Keratinocyte (primary cell): ENCODE results near the gene DHH. TPM values are rescaled to one million over a fixed set of nuclear protein-coding genes. Genes with fewer than 3 reads are reported as not detected.

Source experiments
- DNase-seq: peaks from one replicate; pipeline ENCODE4 v3.0.0-alpha.2; 2011; ENCODE audit warnings: low read depth, missing footprints, low spot score
- FAIRE-seq: peaks from 2 replicates; lab custom pipeline; 2011; peaks lifted over from hg19 to GRCh38; lab: Jason Lieb, UNC
- H2AFZ ChIP-seq: 2 replicates; pipeline ENCODE4 v1.6.0; 2012; ENCODE audit warnings: low read length, control low read depth, inconsistent platforms; ENCODE audit not compliant: control insufficient read depth
- H3K27ac ChIP-seq: 2 replicates; pipeline ENCODE4 v1.5.1; 2011; ENCODE audit warnings: low read length; ENCODE audit not compliant: control insufficient read depth, insufficient read depth
- H3K27me3 ChIP-seq: 3 replicates; pipeline ENCODE4 v1.6.0; 2011; ENCODE audit warnings: low read length; ENCODE audit not compliant: control insufficient read depth, insufficient read depth; ENCODE audit errors: extremely low read depth
- H3K36me3 ChIP-seq, 2 experiments: 2 replicates in 1 of 2; 3 replicates in 1 of 2; pipeline ENCODE4 v1.5.1; 2011; ENCODE audit warnings: low read length in 2 of 2, mild to moderate bottlenecking in 1 of 2; ENCODE audit not compliant: control insufficient read depth in 2 of 2, insufficient read depth in 2 of 2; ENCODE audit errors: extremely low read depth in 1 of 2
- H3K4me1 ChIP-seq: 3 replicates; pipeline ENCODE4 v1.5.1; 2011; ENCODE audit warnings: low read length; ENCODE audit not compliant: control insufficient read depth, insufficient read depth; ENCODE audit errors: extremely low read depth
- H3K4me2 ChIP-seq: 3 replicates; pipeline ENCODE4 v1.6.0; 2011; ENCODE audit warnings: low read depth, low read length; ENCODE audit not compliant: control insufficient read depth, insufficient read depth; ENCODE audit errors: extremely low read depth
- H3K4me3 ChIP-seq, 3 experiments: fragments of 200-600 bp in 1 of 3; sonication (generic) in 1 of 3; 2 replicates in 2 of 3; 3 replicates in 1 of 3; pipeline ENCODE4 v1.5.1; 2011 to 2016; ENCODE audit warnings: low read length in 3 of 3, mild to moderate bottlenecking in 3 of 3, control low read depth in 2 of 3, inconsistent platforms in 1 of 3, low read depth in 1 of 3, mixed read lengths in 1 of 3, mixed run types in 1 of 3, moderate library complexity in 1 of 3; ENCODE audit not compliant: control insufficient read depth in 2 of 3, insufficient read depth in 2 of 3; ENCODE audit errors: extremely low read depth in 1 of 3
- H3K79me2 ChIP-seq: 2 replicates; pipeline ENCODE4 v1.6.0; 2012; ENCODE audit warnings: low read length; ENCODE audit not compliant: control insufficient read depth, insufficient read depth
- H3K9ac ChIP-seq: 3 replicates; pipeline ENCODE4 v1.6.0; 2011; ENCODE audit warnings: low read length; ENCODE audit not compliant: control insufficient read depth, insufficient read depth; ENCODE audit errors: extremely low read depth
- H3K9me1 ChIP-seq: 3 replicates; pipeline ENCODE4 v1.6.0; 2011; ENCODE audit warnings: low read length; ENCODE audit not compliant: control insufficient read depth, insufficient read depth; ENCODE audit errors: extremely low read depth
- H3K9me3 ChIP-seq: 2 replicates; pipeline ENCODE4 v1.5.1; 2012; ENCODE audit warnings: low read depth, low read length; ENCODE audit not compliant: control insufficient read depth
- H4K20me1 ChIP-seq: 3 replicates; pipeline ENCODE4 v1.6.0; 2011; ENCODE audit warnings: low read length; ENCODE audit not compliant: control insufficient read depth, insufficient read depth; ENCODE audit errors: extremely low read depth
- EZH2 ChIP-seq: IDR thresholded peaks from one replicate; pipeline ENCODE4 v1.6.1; 2012; ENCODE audit warnings: inconsistent platforms, mild to moderate bottlenecking, low read length, moderate library complexity
- dilution Hi-C: fragments of 300-500 bp; cut with MboI; formaldehyde crosslinking; loops from one replicate; pipeline ENCODE4 v1.7.0; 2020; ENCODE audit warnings: low sequenced_read_pairs; ENCODE audit not compliant: extremely low pct_ligation_motif_present
- polyA plus RNA-seq, 5 experiments: library from polyadenylated mRNA; depleted of rRNA in 3 of 5; stranded (reverse) in 3 of 5; stranded (forward) in 1 of 5; unstranded in 1 of 5; fragments of >200 nt; gene quantifications; 1 replicate in 1 of 5; 2 replicates in 3 of 5; 3 replicates in 1 of 5; pipeline versions ENCODE4 v1.2.1 to v1.2.3, GENCODE V29; 2011 to 2012; ENCODE audit warnings: missing spikeins in 2 of 5, low read depth in 1 of 5, low replicate concordance in 1 of 5
- TF ChIP-seq, protein P1 (sequence below), 3 experiments: IDR thresholded peaks in 1 of 3; conservative IDR thresholded peaks in 1 of 3; optimal IDR thresholded peaks in 1 of 3; 2 replicates in 2 of 3; 3 replicates in 1 of 3; pipeline versions ENCODE3 to v1.5.1; 2011; ENCODE audit warnings: low read length in 3 of 3, mild to moderate bottlenecking in 3 of 3, moderate library complexity in 2 of 3, control low read depth in 1 of 3, inconsistent platforms in 1 of 3; ENCODE audit not compliant: insufficient read depth in 2 of 3; ENCODE audit errors: extremely low read depth in 1 of 3

The DHH gene
- polyA plus RNA-seq, 1 donor (not counting 4 experiments of a cell fraction or from before 2014, with no cell fraction given), result not detected

DNA sequence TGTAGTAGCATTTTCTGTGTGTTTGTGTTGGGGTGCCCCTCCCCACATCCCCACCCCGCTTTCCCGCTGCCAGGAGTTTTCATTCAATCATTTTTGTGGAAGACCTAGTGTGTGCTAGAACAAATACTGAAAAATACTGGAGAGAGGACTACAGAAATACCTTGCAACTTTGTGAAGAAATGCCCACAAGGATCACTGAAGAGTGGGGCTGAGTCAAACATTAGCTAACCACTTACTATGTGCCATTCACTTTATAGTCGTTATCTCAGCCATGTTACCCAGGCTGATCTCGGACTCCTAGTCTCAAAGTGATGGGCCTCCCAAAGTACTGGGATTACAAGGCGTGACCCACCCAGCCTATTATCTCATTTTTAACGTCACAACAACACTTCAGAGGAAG, 16.6 kb upstream of the DHH start:
- FAIRE-seq (no peak), DNase-seq (no peak)
- H2AFZ ChIP-seq, result peak overlapping the region; percentile 98
- H3K4me3 ChIP-seq, result peak overlapping the region; percentile 93 to 98 (median 93)
- H3K4me2 ChIP-seq, result peak overlapping the region; percentile 94
- TF ChIP-seq EZH2, result no peak
- TF ChIP-seq, protein P1, sequence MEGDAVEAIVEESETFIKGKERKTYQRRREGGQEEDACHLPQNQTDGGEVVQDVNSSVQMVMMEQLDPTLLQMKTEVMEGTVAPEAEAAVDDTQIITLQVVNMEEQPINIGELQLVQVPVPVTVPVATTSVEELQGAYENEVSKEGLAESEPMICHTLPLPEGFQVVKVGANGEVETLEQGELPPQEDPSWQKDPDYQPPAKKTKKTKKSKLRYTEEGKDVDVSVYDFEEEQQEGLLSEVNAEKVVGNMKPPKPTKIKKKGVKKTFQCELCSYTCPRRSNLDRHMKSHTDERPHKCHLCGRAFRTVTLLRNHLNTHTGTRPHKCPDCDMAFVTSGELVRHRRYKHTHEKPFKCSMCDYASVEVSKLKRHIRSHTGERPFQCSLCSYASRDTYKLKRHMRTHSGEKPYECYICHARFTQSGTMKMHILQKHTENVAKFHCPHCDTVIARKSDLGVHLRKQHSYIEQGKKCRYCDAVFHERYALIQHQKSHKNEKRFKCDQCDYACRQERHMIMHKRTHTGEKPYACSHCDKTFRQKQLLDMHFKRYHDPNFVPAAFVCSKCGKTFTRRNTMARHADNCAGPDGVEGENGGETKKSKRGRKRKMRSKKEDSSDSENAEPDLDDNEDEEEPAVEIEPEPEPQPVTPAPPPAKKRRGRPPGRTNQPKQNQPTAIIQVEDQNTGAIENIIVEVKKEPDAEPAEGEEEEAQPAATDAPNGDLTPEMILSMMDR (optimal IDR thresholded peaks at IDR 0.05 in 1 of 3, IDR thresholded peaks at IDR 0.05 in 1 of 3, conservative IDR thresholded peaks at IDR 0.05 in 1 of 3; ENCODE audit: extremely low read depth in 1 of 3, insufficient read depth in 2 of 3, low read length in 3 of 3), result no peak
- H4K20me1 ChIP-seq, result no peaks in the 10 kb centered on the region
- no peaks in the 10 kb centered on the region for H3K27me3 ChIP-seq
- peaks cover 0 to 4% of the 10 kb centered on the region in 2 experiments for H3K36me3 ChIP-seq
- dilution Hi-C loops, result no loop called here
- peak overlapping the region; percentile 86 for H3K9ac ChIP-seq
- H3K9me3 ChIP-seq, result no peaks in the 10 kb centered on the region
- H3K27ac ChIP-seq, result peak overlapping the region; percentile 54
- no peaks in the 10 kb centered on the region for H3K9me1 ChIP-seq
- peaks cover 23% of the 10 kb centered on the region for H3K79me2 ChIP-seq
- H3K4me1 ChIP-seq, result peaks cover 16% of the 10 kb centered on the region

DNA sequence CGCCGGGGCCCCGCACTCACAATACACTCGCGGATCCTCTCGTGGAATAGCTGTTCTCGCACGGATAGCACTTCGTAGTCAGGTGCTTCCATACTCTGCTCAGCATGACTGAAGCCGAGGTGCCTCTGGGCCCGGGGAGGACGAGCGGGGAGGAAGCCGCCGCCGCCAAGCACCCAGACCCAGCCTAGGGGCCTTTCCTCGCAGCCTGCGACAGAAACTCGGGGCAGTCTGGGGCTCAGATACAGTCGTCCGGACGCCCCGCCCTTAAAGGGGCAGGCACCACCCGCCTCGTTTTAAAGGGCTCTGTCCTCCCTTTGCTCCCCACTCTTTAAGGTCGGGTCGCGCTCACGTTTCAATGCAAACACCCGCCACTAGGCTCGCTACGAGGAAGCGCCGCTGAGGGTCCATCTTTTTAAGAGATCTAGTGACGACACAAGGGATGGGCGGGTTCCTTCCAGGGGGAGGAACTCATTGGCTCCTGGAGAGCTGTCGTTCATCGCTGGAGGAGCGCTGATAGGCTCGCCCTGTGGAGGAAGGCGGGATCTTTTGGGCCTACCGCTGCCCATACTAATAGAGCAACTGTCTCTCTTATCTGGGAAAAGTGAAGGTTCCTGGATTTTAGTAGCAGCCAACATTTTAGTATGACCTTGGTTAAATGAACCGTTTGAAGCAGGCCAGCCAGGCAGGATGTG, 16.0 kb upstream of the DHH start, which contains the start of gene LMBR1L:
Gene LMBR1L (minus strand): TSS at position 384 of the 692 bp plus-strand sequence. CDS start 292 bp downstream, at position 92.
- DNase-seq (peak; percentile 90), FAIRE-seq (peak; percentile 97)
- Histone ChIP-seq H4K20me1 (no peaks in the 10 kb centered on the region), H2AFZ (peak within 1 kb of the TSS; percentile 98), H3K4me2 (peak within 1 kb of the TSS; percentile 94), H3K79me2 (peaks cover 23% of the 10 kb centered on the region), H3K27ac (peak within 1 kb of the TSS; percentile 54), H3K9me1 (no peaks in the 10 kb centered on the region), H3K9ac (peak within 1 kb of the TSS; percentile 86), H3K4me1 (peaks cover 20% of the 10 kb centered on the region), H3K27me3 (no peaks in the 10 kb centered on the region), H3K9me3 (no peaks in the 10 kb centered on the region), H3K4me3 (peak within 1 kb of the TSS; percentile 93 to 98 (median 93)), H3K36me3 (peaks cover 0 to 4% of the 10 kb centered on the region in 2 experiments)
- TF ChIP-seq, protein P1 (optimal IDR thresholded peaks at IDR 0.05 in 1 of 3, IDR thresholded peaks at IDR 0.05 in 1 of 3, conservative IDR thresholded peaks at IDR 0.05 in 1 of 3; ENCODE audit: extremely low read depth in 1 of 3, insufficient read depth in 2 of 3, low read length in 3 of 3), result peak; percentile 23 to 45 (median 31)
- no peak for TF ChIP-seq EZH2
- dilution Hi-C loops, result no loop called here
